Stimulated activated CD4-positive, alpha-beta T cell treated with anti-CD3 and anti-CD28 coated beads, Interleukin-15, amount 100 ng/mL, for 24 hours (primary cell): ENCODE results near the gene UNC5A.
A peak's percentile ranks its signal among the peaks of the same experiment; 100 is the strongest.

Source experiments
- DNase-seq: peaks from one replicate; pipeline ENCODE4 v3.0.0-alpha.2; 2020

Gene UNC5A

DNA sequence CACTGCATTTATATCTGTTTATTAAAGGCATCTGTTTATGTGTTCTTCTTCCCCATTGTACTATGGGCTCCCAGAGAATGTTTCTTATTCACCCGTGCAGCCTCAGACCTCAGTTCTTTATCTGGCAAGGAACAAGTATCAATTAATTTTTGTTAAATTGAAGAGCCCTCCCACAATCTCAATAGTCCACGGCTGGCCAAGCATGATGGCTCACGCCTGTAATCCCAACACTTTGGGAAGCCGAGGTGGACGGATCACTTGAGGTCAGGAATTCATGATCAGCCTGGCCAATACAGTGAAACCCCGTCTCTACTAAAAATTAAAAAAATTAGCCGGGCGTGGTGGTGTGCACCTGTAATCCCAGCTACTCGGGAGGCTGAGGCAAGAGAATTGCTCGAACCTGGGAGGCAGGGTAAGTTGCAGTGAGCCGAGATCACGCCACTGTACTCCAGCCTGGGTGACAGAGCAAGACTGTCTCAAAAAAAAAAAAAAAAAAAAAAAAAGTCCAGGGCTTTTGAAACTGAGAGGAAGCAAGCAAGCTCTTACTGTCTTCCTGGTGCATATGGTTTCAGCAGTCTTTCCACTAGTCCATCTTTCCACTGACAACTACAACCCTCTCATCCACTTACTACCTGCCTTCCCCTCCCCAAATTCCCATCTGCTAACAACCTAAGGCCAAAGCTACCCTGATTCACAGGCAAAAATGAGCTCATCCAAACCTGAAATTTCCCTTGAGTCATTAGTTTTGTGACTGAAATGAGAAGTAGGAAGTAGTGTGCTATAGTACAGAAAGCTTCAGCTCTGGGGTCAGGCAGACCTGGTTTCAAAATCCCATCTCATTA, 91.1 kb downstream of the UNC5A start:
- peak; percentile 49 for DNase-seq

DNA sequence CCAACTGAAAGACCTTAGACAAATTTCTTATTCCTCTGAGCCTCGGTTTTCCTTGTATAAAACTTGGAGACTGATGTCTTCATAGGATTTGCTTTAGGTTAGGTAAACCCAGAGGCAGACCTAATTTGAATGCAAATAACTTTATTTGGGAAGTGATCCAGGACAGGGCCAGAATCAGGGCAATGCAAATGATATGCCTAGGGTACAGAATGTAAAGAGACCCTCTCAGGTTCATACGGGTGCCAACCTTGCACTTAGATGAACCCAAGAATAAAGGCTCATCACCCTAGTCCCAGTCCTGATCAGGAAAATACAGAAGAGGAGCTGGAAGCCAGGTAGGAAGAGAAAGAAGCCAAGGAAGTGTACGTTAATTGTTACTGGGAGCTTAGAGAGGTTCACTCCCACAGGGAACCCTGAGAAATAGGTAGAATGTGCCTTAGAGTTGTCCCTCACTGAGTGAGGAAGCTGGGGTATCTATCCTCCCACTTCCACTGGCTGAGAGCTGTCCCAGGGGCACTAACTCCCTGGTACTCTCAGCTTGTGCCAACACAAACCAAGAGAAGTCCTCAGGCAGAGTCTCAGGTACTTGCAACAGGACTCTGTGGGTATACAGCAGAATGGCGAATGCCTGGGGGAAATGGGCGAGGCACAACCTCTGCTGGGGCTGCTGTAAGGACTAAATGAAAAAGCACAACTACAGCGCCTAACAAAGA, 91.9 kb downstream of the UNC5A start:
- no peak for DNase-seq

DNA sequence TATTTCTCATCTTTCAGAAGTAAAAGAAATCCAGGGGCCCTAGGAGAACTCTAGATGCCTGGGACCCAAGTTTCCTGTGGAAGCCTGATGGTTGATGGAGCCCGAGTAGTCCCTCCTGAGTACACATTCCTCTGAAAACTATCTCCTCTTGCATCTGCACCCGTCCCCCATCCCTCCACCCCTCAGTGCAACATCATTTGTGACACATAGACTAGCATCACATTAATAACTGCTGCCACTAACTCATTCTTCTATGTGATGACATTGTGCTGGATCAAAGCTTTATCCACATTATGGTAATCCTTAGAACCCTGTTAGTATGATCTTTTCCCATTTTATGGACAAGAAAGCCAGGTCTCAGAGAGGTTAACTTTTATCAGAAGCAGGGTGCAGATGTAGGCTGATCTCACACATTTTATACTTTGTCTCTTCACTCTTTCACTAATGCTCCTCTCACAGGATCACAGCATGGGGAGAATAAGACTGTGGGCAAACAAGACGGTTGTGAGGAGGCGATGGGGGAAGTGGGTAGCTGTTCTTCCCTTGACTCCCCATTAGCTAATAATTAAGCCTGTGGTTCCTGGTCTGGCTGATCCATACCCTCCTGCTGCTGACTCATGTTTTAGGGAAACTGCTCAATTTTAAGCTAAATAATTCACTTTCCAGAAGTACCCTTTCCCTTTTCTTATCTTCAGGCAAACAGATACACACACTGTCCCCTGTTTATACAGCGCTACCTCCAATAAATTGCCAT, 92.7 kb downstream of the UNC5A start:
- no peak for DNase-seq

DNA sequence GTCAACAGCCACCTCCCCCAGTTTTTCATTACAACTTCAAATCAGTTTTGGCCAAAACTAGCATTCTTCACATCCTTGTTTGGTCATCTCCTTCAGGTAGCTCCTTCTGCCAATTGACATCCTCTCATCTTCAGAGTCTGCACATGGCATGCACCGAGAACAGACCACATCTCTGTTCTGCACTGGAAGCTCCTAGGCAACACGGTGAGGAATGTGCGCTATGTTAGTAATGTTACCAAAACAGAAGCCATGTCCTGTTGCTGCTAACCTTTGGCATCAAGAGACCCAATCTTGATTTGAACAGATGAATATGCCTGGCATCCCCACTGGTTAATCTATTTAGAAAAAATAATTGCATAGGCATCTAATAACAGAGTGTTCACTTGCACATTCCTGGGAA, 93.9 kb downstream of the UNC5A start:
- DNase-seq: no peak

DNA sequence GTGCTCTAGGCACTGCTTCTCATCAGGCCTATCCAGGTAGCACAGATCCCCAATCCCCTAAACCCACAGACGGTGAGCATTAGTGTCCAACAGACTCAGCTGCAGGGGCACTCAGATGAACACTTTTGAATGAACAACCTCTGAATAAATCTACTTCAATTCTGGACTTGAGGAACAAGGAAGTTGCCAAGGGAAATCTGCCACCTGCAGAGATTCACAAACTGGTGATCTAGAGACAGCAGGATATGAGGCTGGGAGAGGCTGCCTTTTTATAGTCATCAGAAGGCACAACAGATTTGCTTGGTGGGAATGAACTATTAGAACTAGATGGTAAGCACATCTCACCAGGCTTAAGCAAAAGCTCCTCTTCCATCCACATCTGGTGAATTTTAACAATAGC, 95.8 kb downstream of the UNC5A start:
- DNase-seq: no peak

DNA sequence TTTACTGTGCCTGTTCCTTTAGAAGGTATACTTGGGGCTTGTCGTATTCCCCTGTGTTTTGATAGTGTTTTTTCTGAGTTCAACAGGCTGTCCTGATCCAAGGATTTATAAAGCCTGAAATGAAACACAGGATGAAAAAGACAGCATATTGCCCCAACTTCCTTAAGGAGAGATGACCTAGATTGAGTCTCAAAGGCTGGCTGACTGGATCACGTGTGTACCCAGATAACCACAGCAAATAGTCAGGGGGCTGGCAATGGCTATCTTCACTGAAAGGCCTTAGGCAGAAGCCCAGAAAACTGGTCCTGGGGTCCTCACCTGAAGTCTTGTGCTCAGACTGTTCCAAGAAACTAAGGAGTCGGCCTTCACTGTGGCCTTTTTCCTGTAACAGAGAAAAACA, 96.4 kb downstream of the UNC5A start:
- no peak for DNase-seq

DNA sequence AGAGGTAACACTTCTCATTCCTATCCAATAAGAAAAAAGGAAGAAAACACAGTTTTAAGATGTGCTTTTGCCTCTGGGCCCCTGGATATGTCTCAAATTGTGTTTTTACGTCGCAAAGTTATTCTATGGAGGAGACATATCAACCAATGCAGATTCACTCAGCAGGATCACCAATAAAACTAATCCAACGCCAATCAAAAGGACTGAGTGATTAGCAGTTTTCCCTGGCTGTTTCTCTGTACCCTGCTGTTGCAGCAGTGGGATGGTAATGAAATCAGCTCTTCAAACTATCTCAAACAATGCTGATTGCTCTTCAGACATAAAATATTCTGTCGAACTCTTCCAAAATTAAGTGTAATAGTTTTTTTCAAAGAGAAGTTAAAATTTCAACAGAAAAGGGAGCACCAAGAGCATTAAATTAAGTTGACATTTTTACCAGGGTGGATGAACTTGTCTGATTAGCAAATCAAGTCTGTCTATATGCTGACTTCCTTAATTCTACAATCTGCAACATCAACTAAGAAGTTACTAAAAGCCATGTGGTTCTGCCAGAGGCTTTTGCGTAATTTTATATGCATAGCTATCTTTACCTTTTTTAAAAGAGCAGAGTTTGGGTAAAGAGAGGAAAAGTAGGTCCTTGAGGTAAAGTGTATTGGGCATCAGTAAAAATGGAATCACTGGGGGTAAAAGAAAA, 98.5 kb downstream of the UNC5A start:
- no peak for DNase-seq

DNA sequence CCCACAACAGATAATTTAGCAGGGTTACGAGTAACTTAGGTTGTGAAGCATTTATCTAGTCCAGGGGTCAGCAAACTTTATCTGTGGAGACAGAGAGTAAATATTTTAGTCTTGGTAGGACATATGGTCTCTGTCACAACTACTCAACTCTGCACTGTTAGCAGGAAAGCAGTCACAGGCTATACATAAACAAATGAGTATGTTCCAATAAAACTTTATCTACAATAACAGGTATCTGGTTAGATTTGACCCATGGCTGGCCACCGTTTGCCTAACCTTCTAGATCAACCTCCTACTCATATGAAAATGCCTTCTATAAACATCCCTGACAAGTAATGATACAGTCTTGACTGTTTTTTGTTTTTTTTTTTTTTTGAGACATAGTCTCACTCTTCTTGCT, 101.8 kb downstream of the UNC5A start:
- DNase-seq: no peak

DNA sequence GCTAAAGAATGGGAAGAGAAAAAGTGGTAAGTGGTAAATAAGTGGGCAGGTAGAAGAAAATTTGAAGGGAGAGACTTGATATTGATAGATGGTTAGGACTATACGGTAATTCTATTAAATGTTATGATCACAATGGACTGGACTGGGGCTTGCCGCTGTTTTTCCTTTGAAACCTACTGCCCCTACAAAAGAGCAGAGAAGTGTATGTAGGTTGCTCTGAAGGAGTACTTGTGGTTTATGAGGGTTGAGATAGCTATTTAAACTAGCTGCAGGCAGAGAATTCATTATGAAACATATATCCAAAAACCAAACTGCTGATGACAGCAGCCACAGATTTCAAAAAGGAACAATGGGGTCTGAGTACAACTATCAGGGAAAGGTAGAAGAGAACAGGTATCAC, 105.5 kb downstream of the UNC5A start:
- no peak for DNase-seq

DNA sequence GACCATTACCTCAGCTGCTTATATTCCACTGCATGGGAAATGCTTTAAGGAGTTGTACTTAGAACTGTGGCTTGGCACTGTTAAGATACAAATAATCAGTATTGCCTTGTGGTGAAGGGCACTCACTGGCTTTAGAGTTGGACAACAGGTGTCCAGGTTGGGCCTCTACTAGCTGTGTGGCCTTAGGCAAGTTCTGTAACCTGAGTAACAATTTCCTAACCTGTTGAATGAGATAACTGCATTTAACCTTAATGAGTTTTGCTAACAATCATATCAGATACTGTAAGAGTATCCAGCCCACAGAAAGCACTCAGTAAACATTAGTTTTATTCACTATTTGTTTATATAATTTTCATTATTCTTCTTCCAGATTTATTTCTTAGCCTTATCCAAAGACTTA, 106.0 kb downstream of the UNC5A start:
- DNase-seq: no peak

DNA sequence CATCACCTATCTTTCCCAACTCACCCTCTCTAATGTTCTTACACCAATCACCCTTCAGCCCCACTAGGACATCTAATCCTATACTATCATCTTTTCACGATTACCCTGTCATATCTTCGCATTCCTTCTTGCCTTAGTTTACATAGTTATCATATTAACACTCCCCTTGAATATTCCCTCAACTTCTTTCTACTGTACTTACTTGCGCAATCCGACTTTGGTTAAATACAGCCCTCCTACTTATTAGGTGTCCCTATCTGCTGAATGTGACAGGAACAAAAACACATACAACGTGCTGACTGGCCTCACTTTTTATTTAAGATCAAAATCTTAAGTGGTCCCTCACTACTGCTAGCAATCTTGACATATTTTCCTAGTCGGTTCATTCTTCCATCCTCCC, 108.3 kb downstream of the UNC5A start:
- no peak for DNase-seq

DNA sequence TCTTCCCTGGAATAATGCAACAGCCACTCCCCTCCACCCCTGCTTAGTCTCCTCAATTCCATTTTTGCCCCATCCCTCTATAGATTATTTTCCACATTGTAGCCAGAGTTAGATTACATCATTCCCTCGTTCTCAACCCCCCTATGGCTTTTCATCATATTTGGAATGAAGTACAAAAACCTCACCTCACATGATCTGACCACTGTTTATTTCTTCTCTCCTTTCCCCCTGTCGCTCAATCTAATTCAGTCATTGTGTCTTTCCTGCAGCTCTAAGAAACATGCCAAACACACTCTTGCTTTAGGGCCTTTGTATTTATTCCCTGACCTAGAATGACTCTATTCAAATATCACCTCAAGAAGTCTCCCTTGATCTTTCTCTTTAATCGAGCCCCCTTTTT, 111.4 kb downstream of the UNC5A start:
- no peak for DNase-seq

DNA sequence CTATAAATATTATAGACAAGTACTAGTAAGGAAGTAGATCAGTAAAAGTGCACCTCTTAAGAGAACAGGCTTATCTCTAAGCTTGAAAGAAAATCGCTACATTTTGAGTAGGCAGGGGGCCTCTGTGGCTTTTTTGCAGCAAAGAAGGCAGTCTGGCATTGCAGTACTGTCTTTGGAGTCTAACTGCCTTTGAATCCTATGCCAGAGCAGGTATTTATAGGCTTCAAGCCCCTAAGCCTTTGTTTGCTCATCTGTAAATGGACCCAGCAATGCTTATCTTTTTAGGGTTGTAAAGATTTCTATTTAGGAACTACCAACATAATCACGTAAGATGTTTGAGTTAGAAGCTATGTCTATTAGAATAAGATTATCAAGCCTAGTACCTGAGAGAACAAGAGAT, 112.5 kb downstream of the UNC5A start:
- no peak for DNase-seq

DNA sequence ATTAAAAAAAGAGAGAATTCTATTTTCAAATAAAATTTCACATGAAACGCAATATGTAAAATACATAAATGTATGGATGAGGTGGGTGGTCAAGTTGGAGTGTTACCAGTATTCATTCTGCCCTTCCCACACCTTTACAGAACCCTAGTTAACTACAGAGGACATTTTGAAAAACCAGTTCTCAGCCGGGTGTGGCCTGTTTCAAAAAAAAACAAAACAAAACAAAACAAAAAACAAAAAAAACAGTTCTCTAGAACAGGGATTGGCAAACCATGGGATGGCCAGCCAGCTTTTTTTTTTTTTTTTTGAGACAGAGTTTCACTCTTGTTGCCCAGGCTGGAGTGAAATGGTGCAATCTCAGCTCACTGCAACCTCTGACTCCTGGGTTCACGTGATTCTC, 117.2 kb downstream of the UNC5A start:
- DNase-seq: no peak

DNA sequence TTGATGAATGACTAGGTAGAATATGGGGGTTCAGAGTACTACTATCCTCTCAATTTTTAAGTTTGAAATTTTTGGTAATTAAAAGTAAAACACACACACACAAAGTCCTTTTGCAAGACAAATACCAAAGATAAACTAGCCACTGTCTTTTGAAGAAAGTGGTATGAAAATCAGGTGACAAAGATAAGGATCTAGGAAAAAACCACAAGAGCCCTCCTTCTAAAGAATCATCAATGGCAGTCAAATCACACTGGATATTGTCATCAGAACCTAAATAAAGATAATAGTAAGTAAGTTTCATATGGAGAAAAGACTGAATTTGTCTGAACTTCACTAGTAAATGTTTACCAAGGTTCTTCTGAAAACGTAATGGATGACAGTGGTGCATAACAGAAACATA, 119.3 kb downstream of the UNC5A start:
- no peak for DNase-seq
